ENCODE results near the gene FFAR1. TPM values are rescaled to one million over a fixed set of nuclear protein-coding genes. Genes with fewer than 3 reads are reported as not detected.

The FFAR1 gene
- total and polyA plus RNA-seq, 10 donors, result 0.16 to 0.52 (median 0.26) TPM; not detected in 3

- Histone ChIP-seq H3K9me3 (peaks cover 0 to 37% (median 24%) of the 10 kb centered on the region in 8 donors), H3K27me3 (replicated peaks in 1 of 7) (peaks cover 0 to 17% (median 0%) of the 10 kb centered on the region in 7 donors), H3K27ac (no peak overlapping the region), H3K36me3 (no peaks in the 10 kb centered on the region), H3K4me3 (no peak overlapping the region), H3K4me1 (no peaks in the 10 kb centered on the region)
- TF ChIP-seq CTCF (IDR thresholded peaks at IDR 0.05 in 8 of 11, conservative IDR thresholded peaks at IDR 0.05 in 3 of 11) (no peak), POLR2A (IDR thresholded peaks at IDR 0.05) (no peak), POLR2AphosphoS5 (IDR thresholded peaks at IDR 0.05) (no peak)
- DNase-seq, result no peak
- 88 to 97% (median 95%) methylated on average over 2 of the region's 2 CpGs for WGBS, 5 donors
- intact Hi-C loops (cut with DNase I; ENCODE audit: low total_unique reads), result no loop called here
Measured at GRCh38 chr19:35383536-35383935, 35.8 kb downstream of the FFAR1 start.

- no peak for DNase-seq
- intact Hi-C loops (cut with DNase I; ENCODE audit: low total_unique reads), result no loop called here
- TF ChIP-seq POLR2A (IDR thresholded peaks at IDR 0.05) (no peak), POLR2AphosphoS5 (IDR thresholded peaks at IDR 0.05) (no peak), CTCF (IDR thresholded peaks at IDR 0.05 in 8 of 11, conservative IDR thresholded peaks at IDR 0.05 in 3 of 11) (no peak)
- H3K4me1 ChIP-seq, result no peaks in the 10 kb centered on the region
- WGBS, 5 donors, result 85 to 94% (median 92%) methylated on average over 6 of the region's 6 CpGs
- H3K9me3 ChIP-seq, result peaks cover 0 to 37% (median 24%) of the 10 kb centered on the region in 8 donors
- no peaks in the 10 kb centered on the region for H3K36me3 ChIP-seq
- no peak overlapping the region for H3K27ac ChIP-seq
- H3K27me3 ChIP-seq (replicated peaks in 1 of 7), result peaks cover 0 to 5% (median 0%) of the 10 kb centered on the region in 7 donors
- no peak overlapping the region for H3K4me3 ChIP-seq
Measured at GRCh38 chr19:35388277-35389054, 40.8 kb downstream of the FFAR1 start.

- Histone ChIP-seq H3K27ac (no peak overlapping the region), H3K36me3 (no peaks in the 10 kb centered on the region), H3K9me3 (peaks cover 0 to 36% (median 24%) of the 10 kb centered on the region in 8 donors), H3K4me1 (no peaks in the 10 kb centered on the region), H3K27me3 (replicated peaks in 1 of 7) (peaks cover 0 to 2% (median 0%) of the 10 kb centered on the region in 7 donors), H3K4me3 (no peak overlapping the region)
- no peak for DNase-seq
- intact Hi-C loops (cut with DNase I; ENCODE audit: low total_unique reads), result no loop called here
- no peak for TF ChIP-seq POLR2A (IDR thresholded peaks at IDR 0.05)
- TF ChIP-seq POLR2AphosphoS5 (IDR thresholded peaks at IDR 0.05), result no peak
- WGBS, 5 donors, result 64 to 86% (median 78%) methylated on average over 6 of the region's 6 CpGs
Measured at GRCh38 chr19:35389192-35389861, 41.6 kb downstream of the FFAR1 start.

GRCh38 chr19:35392742-35393715 lies 45.3 kb downstream of the FFAR1 start:
- TF ChIP-seq CTCF (IDR thresholded peaks at IDR 0.05 in 8 of 11, conservative IDR thresholded peaks at IDR 0.05 in 3 of 11) (no peak), POLR2AphosphoS5 (IDR thresholded peaks at IDR 0.05) (no peak), POLR2A (IDR thresholded peaks at IDR 0.05) (no peak)
- intact Hi-C loops (cut with DNase I; ENCODE audit: low total_unique reads), result no loop called here

More at GRCh38 chr19:35392742-35393715, 45.3 kb downstream of the FFAR1 start:
- H3K4me3 ChIP-seq, result no peak overlapping the region
- H3K9me3 ChIP-seq, result no peaks in the 10 kb centered on the region
- no peaks in the 10 kb centered on the region for H3K36me3 ChIP-seq
- no peak overlapping the region for H3K27ac ChIP-seq
- no peaks in the 10 kb centered on the region for H3K27me3 ChIP-seq (replicated peaks in 1 of 7)
- WGBS, 5 donors, result 53 to 62% (median 55%) methylated on average over 5 of the region's 5 CpGs
- no peak for DNase-seq
- peaks cover 0 to 12% (median 5%) of the 10 kb centered on the region in 6 donors for H3K4me1 ChIP-seq

Data from spleen (tissue), 11 donors.